SH-SY5Y (cell line): Measurements from ENCODE around the gene SIL1.

Experiments used
- GATA2 ChIP-seq: IDR thresholded peaks from 2 replicates; pipeline ENCODE4 v1.6.1; 2011; ENCODE audit warnings: mild to moderate bottlenecking, low read depth, low read length
- GATA3 ChIP-seq: IDR thresholded peaks from 2 replicates; pipeline ENCODE4 v1.6.1; 2011; ENCODE audit warnings: low read depth, mild to moderate bottlenecking, low read length, moderate library complexity

- no peak for TF ChIP-seq GATA2
- TF ChIP-seq GATA3 = no peak
These were observed 49.9 kb downstream of the SIL1 start for GRCh38 chr5:139148306-139148705.
